ENCODE data around the gene SRRM1. TPM values are rescaled to one million over a fixed set of nuclear protein-coding genes. Genes with fewer than 3 reads are reported as not detected.
"Not testable (repeated sequence)": the region's sequence is repeated elsewhere in the genome, so short reads cannot be mapped to it uniquely, and the experiment has no call there.

Gene SRRM1
- total and polyA plus RNA-seq, 2 donors: 63.8 to 87.3 TPM

DNA sequence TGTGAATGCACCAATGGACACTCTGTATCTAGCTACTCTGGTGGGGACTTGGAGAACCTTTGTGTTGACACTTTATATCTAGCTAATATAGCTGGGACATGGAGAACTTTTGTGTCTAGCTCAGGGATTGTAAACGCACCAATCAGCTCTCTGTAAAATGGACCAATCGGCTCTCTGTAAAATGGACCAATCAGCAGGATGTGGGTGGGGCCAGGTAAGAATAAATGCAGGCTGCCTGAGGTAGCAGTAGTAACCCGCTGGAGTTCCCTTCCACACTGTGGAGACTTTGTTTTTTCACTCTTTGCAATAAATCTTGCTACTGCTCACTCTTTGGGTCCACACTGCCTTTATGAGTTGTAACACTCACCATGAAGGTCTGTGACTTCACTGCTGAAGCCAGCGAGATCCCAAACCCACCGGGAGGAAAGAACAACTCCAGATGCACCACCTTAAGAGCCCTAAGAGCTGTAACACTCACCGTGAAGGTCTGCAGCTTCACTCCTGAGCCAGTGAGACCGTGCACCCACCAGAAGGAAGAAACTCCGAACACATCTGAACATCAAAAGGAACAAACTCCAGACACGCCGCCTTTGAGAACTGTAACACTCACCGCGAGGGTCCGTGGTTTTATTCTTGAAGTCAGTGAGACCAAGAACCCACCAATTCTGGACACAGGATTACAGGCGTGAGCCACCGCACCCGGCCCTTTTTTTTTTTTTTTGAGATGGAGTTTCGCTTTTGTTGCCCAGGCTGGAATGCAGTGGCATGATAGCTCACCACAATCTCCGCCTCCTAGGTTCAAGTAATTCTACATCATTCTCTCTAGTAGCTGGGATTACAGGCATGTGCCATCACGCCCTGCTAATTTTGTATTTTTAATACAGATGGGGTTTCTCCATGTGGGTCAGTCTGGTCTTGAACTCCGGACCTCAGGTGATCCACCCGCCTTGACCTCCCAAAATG lies 79.3 kb downstream of the SRRM1 start:
- not testable (repeated sequence) for H3K36me3 ChIP-seq (ENCODE audit: insufficient read depth); H3K4me3 ChIP-seq (ENCODE audit: low read depth, low read length); DNase-seq (ENCODE audit: extremely low spot score); H3K27ac ChIP-seq (ENCODE audit: low read depth); H3K4me1 ChIP-seq (ENCODE audit: insufficient read depth)
- 82% methylated on average over 21 of the region's 21 CpGs for WGBS

Small RNA genes lying within 50 kb of the gene (small RNA-seq; reads per million reads assigned to genes)
- not detected for gene RF00019

Other genes with a start within 250 kb of the SRRM1 start
- gene STPG1, start 229.5 kb upstream of the SRRM1 start, total RNA-seq: 2.4 TPM
- gene STPG1, start 229.5 kb upstream of the SRRM1 start, polyA plus RNA-seq: 4.6 TPM
- gene NIPAL3, start 227.5 kb upstream of the SRRM1 start, total RNA-seq: 13.9 TPM
- gene NIPAL3, start 227.5 kb upstream of the SRRM1 start, polyA plus RNA-seq: 10.8 TPM
- gene RCAN3, start 140.5 kb upstream of the SRRM1 start, total RNA-seq: 8.6 TPM
- 2.6 TPM for gene RCAN3, start 140.5 kb upstream of the SRRM1 start, polyA plus RNA-seq
- 0.16 TPM for gene NCMAP, start 87.2 kb upstream of the SRRM1 start, total RNA-seq
- gene NCMAP, start 87.2 kb upstream of the SRRM1 start, polyA plus RNA-seq: 0.20 TPM
- 505 TPM for gene CLIC4, start 102.1 kb downstream of the SRRM1 start, total RNA-seq
- gene CLIC4, start 102.1 kb downstream of the SRRM1 start, polyA plus RNA-seq: 284 TPM